Muscle layer of duodenum (tissue), 2 donors: ENCODE results near the gene TTLL13.
A peak's percentile ranks its signal among the peaks of the same experiment; 100 is the strongest.

Source experiments
- H3K27ac ChIP-seq: one replicate; pipeline ENCODE4 v1.7.0; 2013; ENCODE audit warnings: mild to moderate bottlenecking, low read length
- H3K27me3 ChIP-seq: one replicate; pipeline ENCODE4 v1.7.0; 2013; ENCODE audit warnings: low read depth, mild to moderate bottlenecking, control low read depth, low read length
- H3K36me3 ChIP-seq, 2 donors: one replicate each; pipeline ENCODE4 v1.7.0; 2013; ENCODE audit warnings: low read length in 2 of 2, control low read depth in 1 of 2, mild to moderate bottlenecking in 1 of 2; ENCODE audit not compliant: insufficient read depth in 2 of 2, control insufficient read depth in 1 of 2
- H3K4me1 ChIP-seq, 2 donors: one replicate each; pipeline ENCODE4 v1.7.0; 2013; ENCODE audit warnings: low read length in 2 of 2, mild to moderate bottlenecking in 2 of 2, control low read depth in 1 of 2, moderate library complexity in 1 of 2; ENCODE audit not compliant: insufficient read depth in 2 of 2, control insufficient read depth in 1 of 2
- H3K4me3 ChIP-seq, 2 donors: one replicate each; pipeline ENCODE4 v1.7.0; 2013; ENCODE audit warnings: low read length in 2 of 2, low read depth in 1 of 2, mild to moderate bottlenecking in 1 of 2
- H3K9me3 ChIP-seq, 2 donors: one replicate each; pipeline ENCODE4 v1.7.0; 2013; ENCODE audit warnings: low read length in 2 of 2, control low read depth in 1 of 2, mild to moderate bottlenecking in 1 of 2; ENCODE audit not compliant: control insufficient read depth in 1 of 2
- donor health status: healthy.

TTLL13 gene

GRCh38 chr15:90207252-90207651, 42.1 kb upstream of the TTLL13 start:
- H3K27ac ChIP-seq, result no peak overlapping the region

GRCh38 chr15:90208356-90208755, 41.0 kb upstream of the TTLL13 start:
- no peak overlapping the region for H3K27ac ChIP-seq
- no peaks in the 10 kb centered on the region for H3K9me3 ChIP-seq
- H3K4me1 ChIP-seq, result peaks cover 7 to 61% of the 10 kb centered on the region in 2 donors
- H3K36me3 ChIP-seq, result peaks cover 3 to 24% of the 10 kb centered on the region in 2 donors
- no peak overlapping the region for H3K4me3 ChIP-seq
- H3K27me3 ChIP-seq, result no peaks in the 10 kb centered on the region

More at GRCh38 chr15:90207252-90207651, 42.1 kb upstream of the TTLL13 start:
- Histone ChIP-seq H3K9me3 (no peaks in the 10 kb centered on the region), H3K36me3 (peaks cover 0 to 24% of the 10 kb centered on the region in 2 donors), H3K27me3 (no peaks in the 10 kb centered on the region), H3K4me1 (peaks cover 15 to 61% of the 10 kb centered on the region in 2 donors), H3K4me3 (no peak overlapping the region)

DNA sequence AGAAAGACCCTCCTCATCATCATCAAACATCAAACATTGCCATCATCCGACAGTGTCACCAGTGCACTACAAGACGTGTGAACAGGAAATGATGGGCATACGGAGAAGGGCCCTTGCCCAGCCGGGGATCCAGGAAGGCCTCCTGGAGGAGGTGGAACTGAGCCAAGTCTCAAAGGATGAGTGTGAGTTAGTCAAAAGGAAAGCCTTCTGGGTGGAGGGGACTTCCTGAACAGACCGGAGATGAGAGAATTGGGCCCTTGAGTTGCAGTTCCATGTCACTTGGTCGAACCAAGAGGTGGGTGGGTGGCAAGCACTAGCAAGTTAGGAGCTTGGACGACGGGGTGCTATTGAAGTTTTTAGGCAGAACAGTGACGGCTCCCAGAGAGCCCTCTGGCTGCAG, 39.8 kb upstream of the TTLL13 start:
- H3K27ac ChIP-seq, result no peak overlapping the region
- peaks cover 3 to 24% of the 10 kb centered on the region in 2 donors for H3K36me3 ChIP-seq
- H3K9me3 ChIP-seq, result no peaks in the 10 kb centered on the region
- no peak overlapping the region for H3K4me3 ChIP-seq
- no peaks in the 10 kb centered on the region for H3K27me3 ChIP-seq
- H3K4me1 ChIP-seq, result peaks cover 3 to 55% of the 10 kb centered on the region in 2 donors

DNA sequence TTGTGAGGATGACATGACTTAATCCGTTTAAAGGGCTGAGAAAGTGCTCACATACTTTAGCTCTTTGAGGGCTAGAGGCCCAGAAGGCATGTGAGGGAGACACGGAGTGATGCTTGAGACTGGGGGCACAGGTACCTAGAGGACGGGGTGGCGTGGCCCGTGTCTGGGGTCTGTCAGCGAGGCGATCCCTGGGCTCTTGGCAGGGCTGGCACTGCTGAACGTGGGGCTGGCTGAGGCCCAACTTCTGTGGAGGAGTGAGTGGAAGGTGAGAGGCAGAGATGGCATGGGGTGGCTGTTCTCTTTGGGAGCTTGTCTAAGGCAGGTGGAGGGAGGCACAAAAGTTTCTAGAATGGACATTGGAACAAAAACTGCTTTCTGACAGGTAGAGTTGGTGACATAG, 38.8 kb upstream of the TTLL13 start:
- H3K4me3 ChIP-seq, result no peak overlapping the region
- peaks cover 3 to 18% of the 10 kb centered on the region in 2 donors for H3K36me3 ChIP-seq
- no peaks in the 10 kb centered on the region for H3K9me3 ChIP-seq
- H3K4me1 ChIP-seq, result peaks cover 3 to 49% of the 10 kb centered on the region in 2 donors
- peak overlapping the region; percentile 85 for H3K27ac ChIP-seq
- H3K27me3 ChIP-seq, result no peaks in the 10 kb centered on the region

DNA sequence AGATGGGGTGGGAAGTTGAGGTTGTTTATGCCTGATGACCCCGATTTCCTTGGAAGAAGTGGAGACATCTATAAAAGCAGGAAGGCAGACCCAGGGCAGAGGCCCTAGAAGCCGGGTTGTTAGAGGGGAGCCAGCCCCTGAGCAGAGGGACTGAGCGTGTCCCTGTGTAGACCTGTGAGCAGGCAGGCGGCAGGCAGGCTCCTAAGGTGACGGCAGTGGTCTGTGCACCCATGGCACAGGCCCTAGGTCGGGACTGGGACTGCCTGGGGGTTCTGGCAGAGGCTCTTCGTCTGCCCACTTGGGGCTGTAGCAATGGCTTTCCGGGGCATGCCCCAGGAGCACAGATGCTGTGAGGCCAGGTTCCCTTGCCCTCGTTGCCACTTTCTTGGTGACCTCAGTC, 38.3 kb upstream of the TTLL13 start:
- H3K27ac ChIP-seq, result peak overlapping the region; percentile 85
- H3K27me3 ChIP-seq, result no peaks in the 10 kb centered on the region
- H3K4me1 ChIP-seq, result peaks cover 3 to 45% of the 10 kb centered on the region in 2 donors
- no peak overlapping the region for H3K4me3 ChIP-seq
- H3K36me3 ChIP-seq, result peaks cover 3 to 13% of the 10 kb centered on the region in 2 donors
- no peaks in the 10 kb centered on the region for H3K9me3 ChIP-seq

DNA sequence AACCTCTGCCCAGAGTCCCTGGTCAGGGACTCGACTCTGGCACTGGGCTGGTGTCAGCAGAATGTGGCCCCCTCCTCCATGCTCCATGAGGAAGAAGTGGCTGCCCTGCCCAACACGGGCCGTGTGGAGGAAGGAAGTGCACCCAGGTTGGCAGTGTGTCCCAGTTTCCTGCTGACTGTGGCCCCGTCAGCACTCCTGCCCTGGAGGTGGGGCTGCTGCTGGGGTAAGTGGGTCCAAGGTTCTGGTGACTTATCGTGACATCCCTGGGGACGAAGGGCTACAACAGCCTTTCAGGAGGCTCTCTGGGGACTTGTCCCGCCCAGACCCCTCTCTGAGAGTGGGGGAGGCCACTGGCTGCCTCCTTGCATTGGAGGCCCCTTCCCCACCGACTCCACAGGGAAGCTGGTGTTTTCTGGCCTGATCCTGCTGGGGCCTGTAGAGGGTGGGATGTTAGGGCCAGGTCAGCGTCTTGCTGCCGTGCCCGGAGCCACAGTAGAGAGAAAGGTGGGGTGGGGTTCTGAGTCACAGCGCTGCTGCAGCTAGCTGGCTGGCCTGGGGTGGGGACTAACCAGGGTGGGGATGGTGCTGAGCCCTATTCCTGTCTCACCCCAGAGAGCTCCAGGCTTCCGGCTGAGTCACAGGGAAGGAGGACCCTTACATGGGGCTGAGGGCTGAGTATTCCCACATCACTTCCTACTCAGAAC, 37.8 kb upstream of the TTLL13 start:
- Histone ChIP-seq H3K36me3 (peaks cover 3 to 8% of the 10 kb centered on the region in 2 donors), H3K9me3 (no peaks in the 10 kb centered on the region), H3K4me3 (no peak overlapping the region), H3K27me3 (no peaks in the 10 kb centered on the region), H3K27ac (peak overlapping the region; percentile 85), H3K4me1 (peaks cover 3 to 39% of the 10 kb centered on the region in 2 donors)

GRCh38 chr15:90212221-90213098, 36.9 kb upstream of the TTLL13 start:
- peaks cover 5 to 9% of the 10 kb centered on the region in 2 donors for H3K36me3 ChIP-seq
- H3K4me1 ChIP-seq, result peaks cover 3 to 39% of the 10 kb centered on the region in 2 donors
- H3K27ac ChIP-seq, result peak overlapping the region; percentile 85
- no peaks in the 10 kb centered on the region for H3K9me3 ChIP-seq
- no peaks in the 10 kb centered on the region for H3K27me3 ChIP-seq
- H3K4me3 ChIP-seq, result no peak overlapping the region

DNA sequence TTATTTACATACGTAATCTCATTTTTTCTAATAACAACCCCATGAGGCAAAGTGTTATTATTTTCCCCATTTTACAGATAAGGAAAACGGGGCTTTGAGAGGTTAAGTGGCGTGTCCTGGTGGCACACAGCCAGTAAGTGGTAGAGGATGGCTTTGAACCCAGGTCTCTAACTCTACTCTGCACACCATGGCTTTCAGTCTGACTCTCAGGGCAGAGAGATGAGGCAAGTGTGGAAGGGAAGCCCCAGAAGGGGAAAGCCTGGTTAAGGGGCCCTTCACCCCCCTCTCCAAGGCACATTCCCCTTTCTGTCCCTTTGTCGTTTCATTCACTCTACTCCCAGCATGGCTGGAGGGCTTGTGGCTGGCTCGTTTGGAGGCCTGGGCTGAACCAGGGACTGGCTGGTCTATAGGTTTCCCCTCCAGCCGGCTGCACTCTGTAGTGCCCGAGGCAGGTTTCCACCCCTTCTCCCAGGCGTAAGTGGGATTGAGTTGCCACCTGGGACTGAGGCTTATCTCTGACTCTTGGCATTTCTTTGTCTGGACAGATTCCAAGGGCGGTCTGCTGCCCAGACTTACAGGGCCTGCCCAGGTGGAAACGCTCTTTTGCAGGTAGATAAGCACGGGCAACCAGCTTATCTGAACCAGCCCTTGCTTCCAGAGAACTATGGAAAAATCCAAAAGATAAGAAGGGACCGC, 36.1 kb upstream of the TTLL13 start:
- H3K36me3 ChIP-seq, result peaks cover 11 to 17% of the 10 kb centered on the region in 2 donors
- no peak overlapping the region for H3K4me3 ChIP-seq
- peaks cover 3 to 39% of the 10 kb centered on the region in 2 donors for H3K4me1 ChIP-seq
- H3K27ac ChIP-seq, result peak overlapping the region; percentile 85
- H3K9me3 ChIP-seq, result no peaks in the 10 kb centered on the region
- no peaks in the 10 kb centered on the region for H3K27me3 ChIP-seq

DNA sequence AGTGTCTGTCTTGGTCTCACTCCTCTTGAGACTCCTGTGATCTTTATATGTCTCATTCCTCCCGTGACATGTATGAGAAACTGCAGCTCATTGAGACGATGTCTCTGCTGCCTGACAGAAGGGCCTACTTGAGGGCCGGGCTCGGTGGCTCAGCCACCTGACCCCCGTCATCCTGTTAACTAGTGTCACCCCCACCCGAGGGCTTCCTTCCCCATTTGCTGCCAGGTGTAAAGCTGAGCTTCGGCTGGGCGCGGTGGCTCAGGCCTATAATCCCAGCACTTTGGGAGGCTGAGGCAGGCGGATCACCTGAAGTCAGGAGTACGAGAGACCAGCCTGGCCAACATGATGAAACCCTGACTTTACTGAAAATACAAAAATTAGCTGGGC, 35.5 kb upstream of the TTLL13 start:
- peaks cover 3 to 39% of the 10 kb centered on the region in 2 donors for H3K4me1 ChIP-seq
- peak overlapping the region; percentile 85 for H3K27ac ChIP-seq
- H3K9me3 ChIP-seq, result no peaks in the 10 kb centered on the region
- H3K27me3 ChIP-seq, result no peaks in the 10 kb centered on the region
- H3K36me3 ChIP-seq, result peaks cover 12 to 17% of the 10 kb centered on the region in 2 donors
- no peak overlapping the region for H3K4me3 ChIP-seq

DNA sequence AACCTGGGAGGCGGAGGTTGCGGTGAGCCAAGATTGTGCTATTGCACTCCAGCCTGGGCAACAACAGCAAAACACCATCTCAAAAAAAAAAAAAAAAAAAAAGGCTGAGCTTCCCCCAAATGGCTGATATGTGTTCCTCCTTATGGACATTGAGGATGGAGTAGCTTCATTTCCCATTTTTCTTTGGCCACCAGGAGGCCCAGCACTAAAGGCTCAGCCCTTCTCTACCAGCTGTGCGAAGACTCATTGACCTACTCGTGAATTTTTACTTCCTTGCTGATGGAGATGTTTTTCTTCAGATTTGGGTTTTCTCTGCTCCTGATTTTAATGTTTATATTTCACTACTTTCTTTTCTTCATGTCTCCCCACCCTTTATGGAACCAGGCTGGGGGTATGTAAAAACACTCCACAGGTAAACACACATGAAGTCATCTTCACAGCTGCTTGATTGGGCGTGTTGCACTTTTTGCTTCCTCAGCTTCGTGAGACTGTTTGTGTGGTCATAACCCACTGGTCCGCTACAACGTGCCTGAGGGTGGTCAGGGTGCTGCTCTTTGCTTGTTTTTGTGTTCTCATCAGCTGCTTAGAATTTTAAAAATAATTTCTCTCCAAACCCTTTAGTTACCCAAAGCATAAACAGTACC, 34.7 kb upstream of the TTLL13 start:
- Histone ChIP-seq H3K4me3 (no peak overlapping the region), H3K9me3 (no peaks in the 10 kb centered on the region), H3K27ac (peak overlapping the region; percentile 2), H3K27me3 (no peaks in the 10 kb centered on the region), H3K36me3 (peaks cover 12 to 17% of the 10 kb centered on the region in 2 donors), H3K4me1 (peaks cover 3 to 44% of the 10 kb centered on the region in 2 donors)
